Uterus (tissue), 4 donors: Measurements from ENCODE around the gene ERAP2. TPM values are rescaled to one million over a fixed set of nuclear protein-coding genes. Genes with fewer than 3 reads are reported as not detected.

ENCODE experiments used
- DNase-seq, 2 donors: peaks; one replicate each; pipeline ENCODE4 v3.0.0-alpha.2; 2019 to 2020
- H3K27ac ChIP-seq, 2 donors: fragments of 200-600 bp; sonication (generic); 1 replicate in 1 of 2; 2 replicates in 1 of 2; pipeline ENCODE4 v1.5.1; 2016 to 2018
- H3K27me3 ChIP-seq, 2 donors: fragments of 200-600 bp; sonication (generic); one replicate each; pipeline ENCODE4 v1.5.1; 2018 to 2019; ENCODE audit warnings: control low read depth in 1 of 2
- H3K36me3 ChIP-seq, 2 donors: fragments of 200-600 bp; sonication (generic); one replicate each; pipeline ENCODE4 v1.5.1; 2019; ENCODE audit warnings: control low read depth in 1 of 2
- H3K4me1 ChIP-seq, 2 donors: fragments of 200-600 bp; sonication (generic); one replicate each; pipeline ENCODE4 v1.5.1; 2018 to 2019; ENCODE audit warnings: control low read depth in 1 of 2
- H3K4me3 ChIP-seq, 2 donors: fragments of 200-600 bp; sonication (generic); 1 replicate in 1 of 2; 2 replicates in 1 of 2; pipeline ENCODE4 v1.5.1; 2018 to 2019; ENCODE audit warnings: mild to moderate bottlenecking in 1 of 2
- H3K9me3 ChIP-seq, 2 donors: fragments of 200-600 bp; sonication (generic); one replicate each; pipeline ENCODE4 v1.5.1; 2019; ENCODE audit warnings: control low read depth in 1 of 2
- CTCF ChIP-seq, 4 experiments: fragments of 200-600 bp in 2 of 4; fragments of 450-650 bp in 2 of 4; sonication (generic) in 2 of 4; IDR thresholded peaks; one replicate each; pipeline ENCODE4 v1.5.1; 2016 to 2019; ENCODE audit warnings: antibody characterized with exemption in 4 of 4, mild to moderate bottlenecking in 2 of 4, moderate library complexity in 1 of 4
- POLR2A ChIP-seq, 2 donors: fragments of 450-650 bp; IDR thresholded peaks; one replicate each; pipeline ENCODE4 v1.6.1; 2016; ENCODE audit warnings: antibody characterized with exemption in 2 of 2, mild to moderate bottlenecking in 1 of 2, moderate library complexity in 1 of 2
- intact Hi-C: fragments of 100-400 bp; cut with DNase I; formaldehyde crosslinking; loops from one replicate; pipeline ENCODE4 v1.15.1; 2023; ENCODE audit warnings: low total_unique reads
- total RNA-seq, 4 donors: library from RNA; depleted of rRNA in 3 of 4; stranded (reverse); fragments of >200 nt in 3 of 4; gene quantifications; one replicate each; pipeline versions ENCODE4 v1.1.0 to v1.2.4, GENCODE V29; 2014 to 2023
- donor health status: DM: yes; HTN: yes; CAD: no.

Gene ERAP2
- total RNA-seq, 4 donors from 2014 or later = 9.5 to 29.2 (median 17.1) TPM

- Histone ChIP-seq H3K4me3 (peak overlapping the region; percentile 93 to 99), H3K9me3 (no peaks in the 10 kb centered on the region), H3K4me1 (peaks cover 0 to 4% of the 10 kb centered on the region in 2 donors), H3K36me3 (no peaks in the 10 kb centered on the region), H3K27me3 (no peaks in the 10 kb centered on the region), H3K27ac (peak overlapping the region; percentile 97 to 98)
- intact Hi-C loops = no loop called here
- peak; percentile 88 to 93 for DNase-seq
- TF ChIP-seq CTCF (IDR thresholded peaks at IDR 0.05) = peak in 1 of 4 experiments; percentile 57
- peak in 1 of 2 donors; percentile 82 for TF ChIP-seq POLR2A (IDR thresholded peaks at IDR 0.05)
Measured at GRCh38 chr5:96934708-96935558, 58.6 kb downstream of the ERAP2 start.

GRCh38 chr5:96935559-96936430 lies 59.5 kb downstream of the ERAP2 start, which contains the start of gene LNPEP:
Gene LNPEP (plus strand): TSS chr5:96936080. CDS start chr5:96936156, 76 bp downstream.
- Histone ChIP-seq H3K9me3 (no peaks in the 10 kb centered on the region), H3K4me1 (peaks cover 0 to 4% of the 10 kb centered on the region in 2 donors), H3K36me3 (no peaks in the 10 kb centered on the region), H3K27ac (peak within 1 kb of the TSS; percentile 97 to 98), H3K4me3 (peak within 1 kb of the TSS; percentile 93 to 99), H3K27me3 (no peaks in the 10 kb centered on the region)
- intact Hi-C loops = no loop called here
- peak; percentile 94 to 97 for DNase-seq
- TF ChIP-seq POLR2A (IDR thresholded peaks at IDR 0.05) (peak in 1 of 2 donors; percentile 83), CTCF (IDR thresholded peaks at IDR 0.05) (peak in 1 of 4 experiments; percentile 57)

- no peaks in the 10 kb centered on the region for H3K9me3 ChIP-seq
- intact Hi-C loops = no loop called here
- no peak for TF ChIP-seq POLR2A (IDR thresholded peaks at IDR 0.05)
- TF ChIP-seq CTCF (IDR thresholded peaks at IDR 0.05) = no peak
- peak overlapping the region; percentile 93 to 99 for H3K4me3 ChIP-seq
- DNase-seq = peak; percentile 31 to 42
- peak overlapping the region; percentile 97 to 98 for H3K27ac ChIP-seq
- no peaks in the 10 kb centered on the region for H3K27me3 ChIP-seq
- peaks cover 0 to 4% of the 10 kb centered on the region in 2 donors for H3K4me1 ChIP-seq
- H3K36me3 ChIP-seq = no peaks in the 10 kb centered on the region
Measured at GRCh38 chr5:96936431-96937320, 60.4 kb downstream of the ERAP2 start.

- Histone ChIP-seq H3K9me3 (no peaks in the 10 kb centered on the region), H3K27ac (no peak overlapping the region), H3K4me1 (peaks cover 0 to 4% of the 10 kb centered on the region in 2 donors), H3K4me3 (no peak overlapping the region), H3K36me3 (no peaks in the 10 kb centered on the region), H3K27me3 (no peaks in the 10 kb centered on the region)
- DNase-seq = no peak
- TF ChIP-seq POLR2A (IDR thresholded peaks at IDR 0.05) (no peak), CTCF (IDR thresholded peaks at IDR 0.05) (no peak)
- intact Hi-C loops = no loop called here
Measured at GRCh38 chr5:96940586-96940985, 64.3 kb downstream of the ERAP2 start.
